CD4-positive, CD25-positive, alpha-beta regulatory T cell (primary cell): ENCODE measurements around the gene NRM. TPM values are rescaled to one million over a fixed set of nuclear protein-coding genes. Genes with fewer than 3 reads are reported as not detected.
"Not testable (repeated sequence)": the region's sequence is repeated elsewhere in the genome, so short reads cannot be mapped to it uniquely, and the experiment has no call there.

Experiments
- ATAC-seq, 2 donors: fragments of 150-1000 bp; cut with Tn5 transposase; one replicate each; pipeline ENCODE4 v1.10.0; 2021; ENCODE audit warnings: low read depth in 2 of 2, moderate number of reproducible peaks in 2 of 2, moderate library complexity in 1 of 2
- DNase-seq, 3 donors: peaks; one replicate each; pipeline versions ENCODE4 v3.0.0 to v3.0.0-alpha.2; 2012 to 2022; ENCODE audit warnings: mixed read lengths in 1 of 3
- H3K27ac ChIP-seq: one replicate; pipeline ENCODE4 v1.7.0; 2013; ENCODE audit warnings: mild to moderate bottlenecking, low read length; ENCODE audit not compliant: insufficient read depth, poor library complexity, severe bottlenecking
- H3K27me3 ChIP-seq: one replicate; pipeline ENCODE4 v1.7.0; 2013; ENCODE audit warnings: low read length; ENCODE audit not compliant: control insufficient read depth, insufficient read depth
- H3K36me3 ChIP-seq: one replicate; pipeline ENCODE4 v1.7.0; 2013; ENCODE audit warnings: mild to moderate bottlenecking, low read length, moderate library complexity; ENCODE audit not compliant: control insufficient read depth, insufficient read depth
- H3K4me1 ChIP-seq: 2 replicates; pipeline ENCODE4 v1.7.0; 2013; ENCODE audit warnings: mild to moderate bottlenecking, low read length; ENCODE audit not compliant: insufficient read depth, control insufficient read depth, poor library complexity, severe bottlenecking
- H3K4me3 ChIP-seq: one replicate; pipeline ENCODE4 v1.7.0; 2013; ENCODE audit warnings: low read depth, mild to moderate bottlenecking, low read length, moderate library complexity
- H3K9me3 ChIP-seq, 2 experiments: 1 replicate in 1 of 2; 2 replicates in 1 of 2; pipeline ENCODE4 v1.7.0; 2013; ENCODE audit warnings: low read length in 2 of 2, mild to moderate bottlenecking in 1 of 2, moderate library complexity in 1 of 2; ENCODE audit not compliant: control insufficient read depth in 2 of 2
- H3K27ac Mint-ChIP-seq, 3 donors: one replicate each; pipeline ENCODE4 v1.8.0; 2020 to 2022; ENCODE audit warnings: mild to moderate bottlenecking in 3 of 3, mixed read lengths in 3 of 3, moderate library complexity in 2 of 3
- H3K27me3 Mint-ChIP-seq: one replicate; pipeline ENCODE4 v1.8.0; 2022; ENCODE audit warnings: mild to moderate bottlenecking, mixed read lengths
- H3K36me3 Mint-ChIP-seq: one replicate; pipeline ENCODE4 v1.8.0; 2020; ENCODE audit warnings: mixed read lengths
- H3K4me1 Mint-ChIP-seq, 4 donors: one replicate each; pipeline ENCODE4 v1.8.0; 2020 to 2022; ENCODE audit warnings: mixed read lengths in 4 of 4, mild to moderate bottlenecking in 1 of 4
- H3K4me3 Mint-ChIP-seq, 4 donors: one replicate each; pipeline ENCODE4 v1.8.0; 2020 to 2022; ENCODE audit warnings: mild to moderate bottlenecking in 4 of 4, mixed read lengths in 4 of 4, moderate library complexity in 3 of 4
- H3K9me3 Mint-ChIP-seq, 7 donors: one replicate each; pipeline ENCODE4 v1.8.0; 2020 to 2022; ENCODE audit warnings: mixed read lengths in 7 of 7, mild to moderate bottlenecking in 3 of 7, moderate library complexity in 2 of 7
- polyA plus RNA-seq, 4 donors: library from polyadenylated mRNA; unstranded; fragments of 300-500 nt; fragmentation: Illumina TruSeq; gene quantifications; one replicate each; pipeline ENCODE4 v1.2.3, GENCODE V29; 2021
- total RNA-seq: library from RNA; stranded (reverse); gene quantifications from one replicate; pipeline ENCODE4 v1.2.3, GENCODE V29; 2022

Gene NRM
- total and polyA plus RNA-seq, 5 donors from 2014 or later: 7.5 to 17.7 (median 9.0) TPM

- H3K27me3 ChIP-seq: no peaks in the 10 kb centered on the region
- H3K36me3 ChIP-seq: peaks cover 35% of the 10 kb centered on the region
- H3K4me1 Mint-ChIP-seq: peaks cover 24 to 61% (median 46%) of the 10 kb centered on the region in 4 donors
- H3K4me1 ChIP-seq: peaks cover 41% of the 10 kb centered on the region
- H3K36me3 Mint-ChIP-seq: peaks cover 24% of the 10 kb centered on the region
- no peaks in the 10 kb centered on the region for H3K9me3 ChIP-seq
- peak overlapping the region; percentile 64 for H3K4me3 ChIP-seq
- H3K4me3 Mint-ChIP-seq: peak overlapping the region; percentile 98 to 99 (median 99)
- ATAC-seq (no peak), DNase-seq (peak; percentile 74 to 83 (median 80))
- H3K27ac Mint-ChIP-seq: peak overlapping the region; percentile 91 to 98 (median 96)
- H3K27ac ChIP-seq: peak overlapping the region; percentile 94
- peaks cover 9% of the 10 kb centered on the region for H3K27me3 Mint-ChIP-seq
- H3K9me3 Mint-ChIP-seq: peaks cover 0 to 1% (median 0%) of the 10 kb centered on the region in 7 donors
Observed at GRCh38 chr6:30722280-30723112, 31.7 kb upstream of the NRM start.

- Mint-ChIP-seq H3K4me1 (peaks cover 27 to 66% (median 49%) of the 10 kb centered on the region in 4 donors), H3K27ac (peak overlapping the region; percentile 94 to 98 (median 96)), H3K4me3 (peak overlapping the region; percentile 98 to 99 (median 99)), H3K36me3 (peaks cover 26% of the 10 kb centered on the region)
- Histone ChIP-seq H3K4me3 (peak overlapping the region; percentile 64), H3K36me3 (peaks cover 35% of the 10 kb centered on the region), H3K4me1 (peaks cover 42% of the 10 kb centered on the region), H3K27ac (peak overlapping the region; percentile 94)
- DNase-seq: peak in 1 of 3 donors; percentile 19
- not testable (repeated sequence) for H3K27me3 ChIP-seq, ATAC-seq, H3K9me3 ChIP-seq, H3K27me3 Mint-ChIP-seq, H3K9me3 Mint-ChIP-seq
Observed at GRCh38 chr6:30722025-30722279, 31.2 kb upstream of the NRM start.

GRCh38 chr6:30721198-30722024 lies 30.6 kb upstream of the NRM start:
- ATAC-seq: peak; percentile 33 to 40
- no peaks in the 10 kb centered on the region for H3K9me3 ChIP-seq
- H3K4me3 ChIP-seq: peak overlapping the region; percentile 97
- H3K36me3 ChIP-seq: peaks cover 35% of the 10 kb centered on the region
- H3K27ac ChIP-seq: peak overlapping the region; percentile 94
- Mint-ChIP-seq H3K27me3 (peaks cover 9% of the 10 kb centered on the region), H3K36me3 (peaks cover 27% of the 10 kb centered on the region), H3K27ac (peak overlapping the region; percentile 94 to 98 (median 96)), H3K4me1 (peaks cover 26 to 72% (median 50%) of the 10 kb centered on the region in 4 donors), H3K4me3 (peak overlapping the region; percentile 98 to 99 (median 99)), H3K9me3 (peaks cover 0 to 1% (median 0%) of the 10 kb centered on the region in 7 donors)
- no peaks in the 10 kb centered on the region for H3K27me3 ChIP-seq
- H3K4me1 ChIP-seq: peaks cover 48% of the 10 kb centered on the region
- peak; percentile 90 to 96 (median 95) for DNase-seq

GRCh38 chr6:30720738-30721197 lies 30.0 kb upstream of the NRM start:
- H3K4me1 ChIP-seq: peaks cover 52% of the 10 kb centered on the region

GRCh38 chr6:30719791-30720737 lies 29.3 kb upstream of the NRM start, which contains the start of gene TUBB:
Gene TUBB, plus strand, starts transcription at chr6:30720352. Its CDS starts 155 bp downstream, at chr6:30720507.
- peak within 1 kb of the TSS; percentile 97 for H3K4me3 ChIP-seq
- peaks cover 24 to 73% (median 54%) of the 10 kb centered on the region in 4 donors for H3K4me1 Mint-ChIP-seq
- peaks cover 0 to 1% (median 0%) of the 10 kb centered on the region in 7 donors for H3K9me3 Mint-ChIP-seq
- H3K27ac ChIP-seq: peak within 1 kb of the TSS; percentile 94
- DNase-seq: peak; percentile 92 to 98 (median 94)
- H3K36me3 Mint-ChIP-seq: peaks cover 25% of the 10 kb centered on the region
- no peaks in the 10 kb centered on the region for H3K27me3 ChIP-seq
- peaks cover 49% of the 10 kb centered on the region for H3K4me1 ChIP-seq
- H3K4me3 Mint-ChIP-seq: peak within 1 kb of the TSS; percentile 98 to 99 (median 99)
- no peaks in the 10 kb centered on the region for H3K9me3 ChIP-seq
- H3K36me3 ChIP-seq: peaks cover 24% of the 10 kb centered on the region
- H3K27me3 Mint-ChIP-seq: peaks cover 9% of the 10 kb centered on the region
- peak; percentile 64 to 65 for ATAC-seq
- peak within 1 kb of the TSS; percentile 96 to 98 (median 97) for H3K27ac Mint-ChIP-seq

More at GRCh38 chr6:30720738-30721197, 30.0 kb upstream of the NRM start:
- peak; percentile 35 to 80 (median 64) for DNase-seq
- Histone ChIP-seq H3K27ac (peak overlapping the region; percentile 94), H3K4me3 (peak overlapping the region; percentile 97), H3K27me3 (no peaks in the 10 kb centered on the region), H3K36me3 (peaks cover 31% of the 10 kb centered on the region), H3K9me3 (no peaks in the 10 kb centered on the region)
- Mint-ChIP-seq H3K27ac (peak overlapping the region; percentile 96 to 98 (median 97)), H3K4me1 (peaks cover 26 to 75% (median 54%) of the 10 kb centered on the region in 4 donors), H3K27me3 (peaks cover 9% of the 10 kb centered on the region), H3K9me3 (peaks cover 0 to 1% (median 0%) of the 10 kb centered on the region in 7 donors), H3K4me3 (peak overlapping the region; percentile 98 to 99 (median 99)), H3K36me3 (peaks cover 27% of the 10 kb centered on the region)
- ATAC-seq: no peak

- peaks cover 46% of the 10 kb centered on the region for H3K4me1 ChIP-seq
- H3K36me3 Mint-ChIP-seq: peaks cover 26% of the 10 kb centered on the region
Observed at GRCh38 chr6:30719356-30719755, 28.6 kb upstream of the NRM start.

More at GRCh38 chr6:30719356-30719755, 28.6 kb upstream of the NRM start:
- Mint-ChIP-seq H3K4me1 (peaks cover 22 to 71% (median 50%) of the 10 kb centered on the region in 4 donors), H3K27me3 (peaks cover 9% of the 10 kb centered on the region), H3K9me3 (peaks cover 0 to 1% (median 0%) of the 10 kb centered on the region in 7 donors), H3K27ac (peak overlapping the region; percentile 96 to 98 (median 97)), H3K4me3 (peak overlapping the region; percentile 98 to 99 (median 99))
- Histone ChIP-seq H3K27ac (peak overlapping the region; percentile 94), H3K27me3 (no peaks in the 10 kb centered on the region), H3K36me3 (peaks cover 24% of the 10 kb centered on the region), H3K4me3 (peak overlapping the region; percentile 91), H3K9me3 (no peaks in the 10 kb centered on the region)
- DNase-seq (no peak), ATAC-seq (no peak)
